GM19455 (cell line): ENCODE data around the gene TMED6.
"Not testable (repeated sequence)": the region's sequence is repeated elsewhere in the genome, so short reads cannot be mapped to it uniquely, and the experiment has no call there.

ENCODE experiments used
- ATAC-seq: cut with Tn5 transposase; IDR thresholded peaks from one replicate; pipeline ENCODE4 v1.9.1; 2021; ENCODE audit not compliant: unreplicated experiment

TMED6 gene

GRCh38 chr16:69363281-69363717, 11.7 kb upstream of the TMED6 start:
- ATAC-seq: no peak

GRCh38 chr16:69360070-69360469, 8.5 kb upstream of the TMED6 start:
- ATAC-seq: not testable (repeated sequence)

- ATAC-seq: no peak
These were observed 951 bp downstream of the TMED6 start for GRCh38 chr16:69350536-69351133.

GRCh38 chr16:69349536-69349935, 2.0 kb downstream of the TMED6 start:
- no peak for ATAC-seq

GRCh38 chr16:69348222-69348621, 3.4 kb downstream of the TMED6 start:
- no peak for ATAC-seq

GRCh38 chr16:69346683-69347082, 4.9 kb downstream of the TMED6 start:
- ATAC-seq: no peak

GRCh38 chr16:69345923-69346322, 5.7 kb downstream of the TMED6 start:
- ATAC-seq: no peak

GRCh38 chr16:69344171-69344570, 7.4 kb downstream of the TMED6 start:
- ATAC-seq: no peak

GRCh38 chr16:69340095-69340644, 11.4 kb downstream of the TMED6 start:
- ATAC-seq: no peak

GRCh38 chr16:69339289-69340094, 12.1 kb downstream of the TMED6 start, which contains the start of the genes COG8 and NIP7:
Gene COG8 (minus strand): TSS chr16:69339564. CDS start chr16:69339552, 12 bp downstream.
Gene NIP7 (plus strand): TSS chr16:69339772. CDS start chr16:69339830, 58 bp downstream.
- ATAC-seq: peak; percentile 90

- no peak for ATAC-seq
These were observed 12.9 kb downstream of the TMED6 start for GRCh38 chr16:69338557-69339288.

- no peak for ATAC-seq
These were observed 16.9 kb downstream of the TMED6 start for GRCh38 chr16:69334696-69335095.

GRCh38 chr16:69330286-69331109, 21.1 kb downstream of the TMED6 start, which contains the start of gene PDF:
Gene PDF (minus strand): TSS chr16:69330588. CDS start chr16:69330570, 18 bp downstream.
- ATAC-seq: peak; percentile 88

GRCh38 chr16:69329369-69330285, 22.0 kb downstream of the TMED6 start:
- peak; percentile 39 for ATAC-seq

GRCh38 chr16:69328854-69329316, 22.7 kb downstream of the TMED6 start:
- ATAC-seq: no peak

- ATAC-seq: no peak
These were observed 23.8 kb downstream of the TMED6 start for GRCh38 chr16:69327585-69328310.

- ATAC-seq: no peak
These were observed 25.3 kb downstream of the TMED6 start for GRCh38 chr16:69326172-69326873.

GRCh38 chr16:69325784-69326171, 25.8 kb downstream of the TMED6 start:
- no peak for ATAC-seq
